ENCODE results near the gene TCF4.

TCF4 gene

GRCh38 chr18:55510809-55511208 lies 77.2 kb downstream of the TCF4 start:
- Histone ChIP-seq H3K36me3 (ENCODE audit: control insufficient read depth in 2 of 2, insufficient read depth in 1 of 2, low read length in 2 of 2) (no peaks in the 10 kb centered on the region), H3K27ac (ENCODE audit: extremely low read depth, low read depth, low read length) (peak overlapping the region; percentile 31; the same call in 1 of the 2 replicates), H3K4me3 (ENCODE audit: low read depth, low read length) (no peak overlapping the region), H3K9me3 (ENCODE audit: control insufficient read depth, insufficient read depth, low read depth, low read length) (no peaks in the 10 kb centered on the region), H3K4me1 (ENCODE audit: control insufficient read depth, insufficient read depth, low read length) (peaks cover 24% of the 10 kb centered on the region)
- ChIA-PET POLR2A (no interaction called here), CTCF (interaction anchor here (0.6 to 1.6 kb wide), 2 partner anchors 11 to 350 kb away, joined by 3 to 4 read pairs; no protein-coding TSS in a partner anchor)
- TF ChIP-seq ZNF121 (tag by site-specific recombination; IDR thresholded peaks at IDR 0.05), result no peak
- TF ChIP-seq ZNF280C (tag by site-specific recombination; IDR thresholded peaks at IDR 0.05), result no peak
- no peak for TF ChIP-seq ZNF423 (tag by site-specific recombination; IDR thresholded peaks at IDR 0.05)
- TF ChIP-seq REST (tag by site-specific recombination; IDR thresholded peaks at IDR 0.05), result no peak
- TF ChIP-seq ZNF416 (tag by site-specific recombination; IDR thresholded peaks at IDR 0.05), result no peak
- TF ChIP-seq ZNF776 (tag by site-specific recombination; IDR thresholded peaks at IDR 0.05; ENCODE audit: borderline replicate concordance), result no peak
- no peak for TF ChIP-seq OVOL3 (tag by site-specific recombination; IDR thresholded peaks at IDR 0.05)
- TF ChIP-seq ZNF274 (IDR thresholded peaks at IDR 0.05; ENCODE audit: low read length), result no peak
- TF ChIP-seq ZNF274 (tag by site-specific recombination; IDR thresholded peaks at IDR 0.05; ENCODE audit: borderline replicate concordance), result no peak
- no peak for TF ChIP-seq ZNF37A (tag by site-specific recombination; IDR thresholded peaks at IDR 0.05)
- no peak for TF ChIP-seq ZNF654 (tag by site-specific recombination; IDR thresholded peaks at IDR 0.05; ENCODE audit: low read depth)

GRCh38 chr18:55509631-55510324 lies 78.2 kb downstream of the TCF4 start:
- no peak overlapping the region for H3K4me3 ChIP-seq (ENCODE audit: low read depth, low read length)
- no peak overlapping the region for H3K27ac ChIP-seq (ENCODE audit: extremely low read depth, low read depth, low read length)
- H3K36me3 ChIP-seq (ENCODE audit: control insufficient read depth in 2 of 2, insufficient read depth in 1 of 2, low read length in 2 of 2), result no peaks in the 10 kb centered on the region
- POLR2A ChIA-PET, result no interaction called here
- TF ChIP-seq SP7 (tag by site-specific recombination; IDR thresholded peaks at IDR 0.05) (no peak), SETDB1 (IDR thresholded peaks at IDR 0.05; ENCODE audit: insufficient read length, low read length) (no peak), ZNF585B (tag by site-specific recombination; IDR thresholded peaks at IDR 0.05) (no peak), ZNF274 (IDR thresholded peaks at IDR 0.05; ENCODE audit: low read length) (no peak), ZNF274 (tag by site-specific recombination; IDR thresholded peaks at IDR 0.05; ENCODE audit: borderline replicate concordance) (no peak), PRDM1 (tag by site-specific recombination; IDR thresholded peaks at IDR 0.05) (0 out of 2 replicates have a peak, but pooled peaks have one; percentile 46), OVOL3 (tag by site-specific recombination; IDR thresholded peaks at IDR 0.05) (no peak), ZBTB11 (tag by site-specific recombination; conservative IDR thresholded peaks at IDR 0.05; ENCODE audit: low read depth) (no peak), ZNF202 (tag by site-specific recombination; IDR thresholded peaks at IDR 0.05; ENCODE audit: borderline replicate concordance) (no peak)
- CTCF ChIA-PET, result interaction anchor here (1.6 kb wide), 1 partner anchor 12 kb away, joined by 4 read pairs; no protein-coding TSS in a partner anchor
- no peaks in the 10 kb centered on the region for H3K9me3 ChIP-seq (ENCODE audit: control insufficient read depth, insufficient read depth, low read depth, low read length)
- peaks cover 29% of the 10 kb centered on the region for H3K4me1 ChIP-seq (ENCODE audit: control insufficient read depth, insufficient read depth, low read length)
